K562 (cell line): ENCODE data around the gene C19orf85. TPM values are rescaled to one million over a fixed set of nuclear protein-coding genes. Genes with fewer than 3 reads are reported as not detected.

Experiments
- ASH1L ChIP-seq: fragments of 450-650 bp; IDR thresholded peaks from 2 replicates; pipeline ENCODE4 v1.6.1; 2018; ENCODE audit warnings: borderline replicate concordance, mild to moderate bottlenecking, low read depth; ENCODE audit not compliant: partially characterized antibody
- ATF3 ChIP-seq, 2 experiments: fragments of 450-650 bp in 1 of 2; sonication (generic) in 1 of 2; formaldehyde crosslinking in 1 of 2; IDR thresholded peaks in 1 of 2; conservative IDR thresholded peaks in 1 of 2; 2 replicates each; pipeline versions ENCODE4 v1.6.1 to v1.8.1; 2016 to 2023; ENCODE audit warnings: mild to moderate bottlenecking in 2 of 2, moderate library complexity in 2 of 2, inconsistent platforms in 1 of 2, missing genetic modification reagents in 1 of 2
- ATF7 ChIP-seq: fragments of 450-650 bp; IDR thresholded peaks from 2 replicates; pipeline ENCODE4 v1.7.1; 2014; ENCODE audit warnings: mild to moderate bottlenecking, moderate library complexity
- COPS2 ChIP-seq: fragments of 450-650 bp; conservative IDR thresholded peaks from 2 replicates; pipeline ENCODE4 v1.6.1; 2016; ENCODE audit warnings: mild to moderate bottlenecking, moderate library complexity
- ELF4 ChIP-seq: fragments of 450-650 bp; formaldehyde crosslinking; IDR thresholded peaks from 2 replicates; pipeline ENCODE4 v1.4.0; 2022; ENCODE audit warnings: missing genetic modification characterization
- GABPB1 ChIP-seq: sonication (generic); formaldehyde crosslinking; IDR thresholded peaks from 2 replicates; pipeline ENCODE4 v1.8.0; 2022; ENCODE audit warnings: mild to moderate bottlenecking, missing genetic modification reagents
- GATA2 ChIP-seq: sonication (generic); formaldehyde crosslinking; IDR thresholded peaks from 2 replicates; pipeline ENCODE4 v1.4.0; 2020; ENCODE audit warnings: mild to moderate bottlenecking, missing genetic modification reagents
- KDM5B ChIP-seq: fragments of 200-600 bp; sonication (generic); IDR thresholded peaks from 2 replicates; pipeline ENCODE4 v1.6.1; 2012; ENCODE audit warnings: low read depth, mild to moderate bottlenecking, moderate library complexity, low read length, control low read depth, inconsistent platforms; ENCODE audit not compliant: insufficient replicate concordance
- L3MBTL2 ChIP-seq: fragments of 450-650 bp; IDR thresholded peaks from 2 replicates; pipeline ENCODE4 v1.6.1; 2016; ENCODE audit warnings: mild to moderate bottlenecking, moderate library complexity
- MAZ ChIP-seq, 2 experiments: fragments of 450-650 bp in 1 of 2; sonication (generic) in 1 of 2; formaldehyde crosslinking; IDR thresholded peaks in 1 of 2; conservative IDR thresholded peaks in 1 of 2; 2 replicates each; pipeline versions ENCODE4 v1.4.0 to v1.5.0; 2020; ENCODE audit warnings: mild to moderate bottlenecking in 1 of 2, missing genetic modification reagents in 1 of 2
- PHB2 ChIP-seq: fragments of 450-650 bp; IDR thresholded peaks from 2 replicates; pipeline ENCODE4 v1.6.1; 2017; ENCODE audit warnings: low read depth
- RBM22 ChIP-seq: fragments of 200-400 bp; formaldehyde crosslinking; IDR thresholded peaks from 2 replicates; pipeline ENCODE4 v1.6.1; 2018; ENCODE audit warnings: low read length, low read depth; ENCODE audit not compliant: poor library complexity, severe bottlenecking
- RFX7 ChIP-seq: fragments of 250-450 bp; sonication (Bioruptor Pico); IDR thresholded peaks from 2 replicates; pipeline ENCODE4 v1.5.1; 2021; ENCODE audit warnings: mild to moderate bottlenecking
- SMARCC2 ChIP-seq: fragments of 450-650 bp; IDR thresholded peaks from 2 replicates; pipeline ENCODE4 v1.6.1; 2017; ENCODE audit warnings: antibody characterized with exemption, moderate library complexity, mild to moderate bottlenecking, low read depth
- SRSF9 ChIP-seq: fragments of 200-400 bp; formaldehyde crosslinking; IDR thresholded peaks from 2 replicates; pipeline ENCODE4 v1.6.1; 2017; ENCODE audit warnings: low read depth, low read length, borderline replicate concordance
- XRCC5 ChIP-seq: fragments of 200-400 bp; formaldehyde crosslinking; IDR thresholded peaks from 2 replicates; pipeline ENCODE4 v1.6.1; 2017; ENCODE audit warnings: low read depth, mild to moderate bottlenecking, low read length
- ZBTB17 ChIP-seq: fragments of 450-650 bp; formaldehyde crosslinking; IDR thresholded peaks from 2 replicates; pipeline ENCODE4 v1.4.0; 2020; ENCODE audit warnings: mild to moderate bottlenecking
- ZNF354B ChIP-seq: fragments of 250-450 bp; sonication (Bioruptor Pico); IDR thresholded peaks from 2 replicates; pipeline ENCODE4 v1.4.0; 2020
- ZNF444 ChIP-seq: fragments of 250-450 bp; sonication (Bioruptor Pico); IDR thresholded peaks from 2 replicates; pipeline ENCODE4 v1.4.0; 2020; ENCODE audit warnings: mild to moderate bottlenecking, moderate library complexity
- ZNF766 ChIP-seq: fragments of 200-800 bp; sonication (Bioruptor generic); conservative IDR thresholded peaks from 2 replicates; pipeline ENCODE4 v1.6.1; 2016; ENCODE audit warnings: missing genetic modification characterization, missing compliant biosample characterization
- polyA plus RNA-seq, 8 experiments: library from polyadenylated mRNA; depleted of rRNA in 4 of 8; stranded (reverse) in 5 of 8; unstranded in 3 of 8; fragments of >200 nt; fragmentation: Nextera tagmentation in 2 of 8; fragmentation: Illumina TruSeq in 1 of 8; extraction: Ambion mirVana in 2 of 8; extraction: Trizol in 1 of 8; gene quantifications; 2 replicates each; pipeline versions ENCODE4 v1.2.1 to v1.2.3, GENCODE V29; 2011 to 2014; ENCODE audit warnings: inconsistent platforms in 1 of 8, missing spikeins in 1 of 8
- total RNA-seq, 7 experiments: library from RNA; depleted of rRNA in 6 of 7; stranded (reverse); fragments of >200 nt in 6 of 7; fragmentation: Illumina TruSeq in 2 of 7; extraction: Trizol in 2 of 7; gene quantifications; 2 replicates each; pipeline versions ENCODE4 v1.2.1 to v1.2.3, GENCODE V29; 2011 to 2021; ENCODE audit warnings: low replicate concordance in 1 of 7
- TF ChIP-seq, protein P1 (sequence below), 2 experiments: IDR thresholded peaks in 1 of 2; conservative IDR thresholded peaks in 1 of 2; 2 replicates each; pipeline ENCODE4 v1.6.1; 2016; ENCODE audit warnings: low read depth in 2 of 2, mild to moderate bottlenecking in 1 of 2, missing compliant biosample characterization in 1 of 2, missing genetic modification characterization in 1 of 2, moderate library complexity in 1 of 2
- TF ChIP-seq, protein P2 (sequence below): IDR thresholded peaks from 2 replicates; pipeline ENCODE4 v1.6.1; 2012; ENCODE audit warnings: low read depth, low read length, improper control_type of control experiment, borderline replicate concordance

The C19orf85 gene
- total and polyA plus RNA-seq, 9 of the 15 experiments (the other 6 are each of a cell fraction or from before 2014, with no cell fraction given): not detected

GRCh38 chr19:55494172-55494761 is 29.7 kb upstream of the C19orf85 start (continued):
- TF ChIP-seq, protein P1, sequence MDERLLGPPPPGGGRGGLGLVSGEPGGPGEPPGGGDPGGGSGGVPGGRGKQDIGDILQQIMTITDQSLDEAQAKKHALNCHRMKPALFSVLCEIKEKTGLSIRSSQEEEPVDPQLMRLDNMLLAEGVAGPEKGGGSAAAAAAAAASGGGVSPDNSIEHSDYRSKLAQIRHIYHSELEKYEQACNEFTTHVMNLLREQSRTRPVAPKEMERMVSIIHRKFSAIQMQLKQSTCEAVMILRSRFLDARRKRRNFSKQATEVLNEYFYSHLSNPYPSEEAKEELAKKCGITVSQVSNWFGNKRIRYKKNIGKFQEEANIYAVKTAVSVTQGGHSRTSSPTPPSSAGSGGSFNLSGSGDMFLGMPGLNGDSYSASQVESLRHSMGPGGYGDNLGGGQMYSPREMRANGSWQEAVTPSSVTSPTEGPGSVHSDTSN (CRISPR knock-in tag; IDR thresholded peaks at IDR 0.05; ENCODE audit: low read depth): no peak
- TF ChIP-seq, protein P1 (tag; conservative IDR thresholded peaks at IDR 0.05; ENCODE audit: low read depth): no peak
- peak; percentile 98 for TF ChIP-seq ZBTB17 (CRISPR knock-in tag)
- TF ChIP-seq ZNF766 (CRISPR knock-in tag): no peak
- peak; percentile 32 to 67; a peak in 3 of 4 replicates for TF ChIP-seq MAZ (CRISPR knock-in tag; conservative IDR thresholded peaks at IDR 0.05 in 1 of 2, IDR thresholded peaks at IDR 0.05 in 1 of 2)
- TF ChIP-seq GATA2: no peak
- TF ChIP-seq ZNF354B (CRISPR knock-in tag): no peak
- TF ChIP-seq GABPB1: 0 out of 2 replicates have a peak, but pooled peaks have one; percentile 8
- no peak for TF ChIP-seq COPS2
- no peak for TF ChIP-seq ASH1L
- 0 out of 2 replicates have a peak, but pooled peaks have one; percentile 36 for TF ChIP-seq ATF3 (IDR thresholded peaks at IDR 0.05)
- TF ChIP-seq ATF3 (CRISPR knock-in tag; conservative IDR thresholded peaks at IDR 0.05): no peak
- TF ChIP-seq, protein P2, sequence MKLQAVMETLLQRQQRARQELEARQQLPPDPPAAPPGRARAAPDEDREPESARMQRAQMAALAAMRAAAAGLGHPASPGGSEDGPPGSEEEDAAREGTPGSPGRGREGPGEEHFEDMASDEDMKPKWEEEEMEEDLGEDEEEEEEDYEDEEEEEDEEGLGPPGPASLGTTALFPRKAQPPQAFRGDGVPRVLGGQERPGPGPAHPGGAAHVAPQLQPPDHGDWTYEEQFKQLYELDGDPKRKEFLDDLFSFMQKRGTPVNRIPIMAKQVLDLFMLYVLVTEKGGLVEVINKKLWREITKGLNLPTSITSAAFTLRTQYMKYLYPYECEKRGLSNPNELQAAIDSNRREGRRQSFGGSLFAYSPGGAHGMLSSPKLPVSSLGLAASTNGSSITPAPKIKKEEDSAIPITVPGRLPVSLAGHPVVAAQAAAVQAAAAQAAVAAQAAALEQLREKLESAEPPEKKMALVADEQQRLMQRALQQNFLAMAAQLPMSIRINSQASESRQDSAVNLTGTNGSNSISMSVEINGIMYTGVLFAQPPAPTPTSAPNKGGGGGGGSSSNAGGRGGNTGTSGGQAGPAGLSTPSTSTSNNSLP: no peak
- TF ChIP-seq RFX7: no peak
- TF ChIP-seq PHB2: no peak
- TF ChIP-seq SRSF9: no peak
- peak; percentile 33; the same call in 1 of the 2 replicates for TF ChIP-seq ATF7
- no peak for TF ChIP-seq XRCC5
- TF ChIP-seq L3MBTL2: 0 out of 2 replicates have a peak, but pooled peaks have one; percentile 13
- peak; percentile 34 for TF ChIP-seq KDM5B
- TF ChIP-seq SMARCC2: no peak
- TF ChIP-seq ZNF444 (CRISPR knock-in tag): no peak
- no peak for TF ChIP-seq ELF4
- no peak for TF ChIP-seq RBM22
